Upper lobe of left lung (tissue), 6 donors: ENCODE measurements around the gene FTCDNL1. TPM values are rescaled to one million over a fixed set of nuclear protein-coding genes. Genes with fewer than 3 reads are reported as not detected.

ENCODE experiments used
- ATAC-seq, 2 donors: fragments of 200-7000 bp; cut with Tn5 transposase; one replicate each; pipeline ENCODE4 v1.9.1; 2022; ENCODE audit warnings: mild to moderate bottlenecking in 2 of 2, moderate library complexity in 2 of 2; ENCODE audit not compliant: low FRiP score in 2 of 2
- DNase-seq, 2 donors: peaks; one replicate each; pipeline ENCODE4 v3.0.0-alpha.2; 2019 to 2020
- H3K27ac ChIP-seq, 4 donors: fragments of 200-600 bp; sonication (generic); one replicate each; pipeline ENCODE4 v1.5.1; 2016 to 2019
- H3K27me3 ChIP-seq, 4 donors: fragments of 200-600 bp; sonication (generic); one replicate each; pipeline ENCODE4 v1.5.1; 2017 to 2019
- H3K36me3 ChIP-seq, 4 donors: fragments of 200-600 bp; sonication (generic); one replicate each; pipeline ENCODE4 v1.5.1; 2016 to 2019
- H3K4me1 ChIP-seq, 4 donors: fragments of 200-600 bp; sonication (generic); one replicate each; pipeline ENCODE4 v1.5.1; 2018 to 2019
- H3K4me3 ChIP-seq, 4 donors: fragments of 200-600 bp; sonication (generic); one replicate each; pipeline ENCODE4 v1.5.1; 2017 to 2019; ENCODE audit warnings: mild to moderate bottlenecking in 2 of 4, moderate library complexity in 1 of 4
- H3K9me3 ChIP-seq, 4 donors: fragments of 200-600 bp; sonication (generic); one replicate each; pipeline ENCODE4 v1.5.1; 2018 to 2019
- CTCF ChIP-seq, 6 experiments: fragments of 450-650 bp in 4 of 6; fragments of 200-600 bp in 2 of 6; sonication (generic) in 2 of 6; IDR thresholded peaks; one replicate each; pipeline ENCODE4 v1.5.1; 2016 to 2019; ENCODE audit warnings: antibody characterized with exemption in 6 of 6
- EP300 ChIP-seq, 4 donors: sonication (generic); formaldehyde crosslinking; IDR thresholded peaks; one replicate each; pipeline ENCODE4 v1.5.1; 2017; ENCODE audit warnings: antibody characterized with exemption in 4 of 4, control low read depth in 2 of 4
- POLR2A ChIP-seq, 4 donors: fragments of 450-650 bp; IDR thresholded peaks; one replicate each; pipeline ENCODE4 v1.5.1; 2016 to 2017; ENCODE audit warnings: antibody characterized with exemption in 4 of 4, mild to moderate bottlenecking in 2 of 4
- POLR2AphosphoS5 ChIP-seq, 2 donors: sonication (generic); formaldehyde crosslinking; IDR thresholded peaks; one replicate each; pipeline ENCODE4 v1.5.1; 2017; ENCODE audit warnings: antibody characterized with exemption in 2 of 2
- WGBS, 2 donors: methylation state at CpG; one replicate each; pipeline ENCODE4 v1.1.5; 2017 to 2018; 5-methylcytosine and 5-hydroxymethylcytosine counted together
- total RNA-seq, 6 donors: library from RNA; depleted of rRNA in 4 of 6; stranded (reverse); fragments of >200 nt in 4 of 6; gene quantifications; one replicate each; pipeline versions ENCODE4 v1.1.0 to v1.2.1, GENCODE V29; 2016 to 2021
- donor health status: DM: no; HTN: no; CAD: no; lungs with moderate emphysema.
- donor health status: DM: no; HTN: yes; CAD: no; lungs with severe emphysema.

FTCDNL1 gene
- total RNA-seq, 6 donors from 2014 or later = 2.8 to 4.2 (median 3.1) TPM

GRCh38 chr2:199791326-199791725, 59.7 kb downstream of the FTCDNL1 start:
- no peak for ATAC-seq
- DNase-seq = no peak
- Histone ChIP-seq H3K4me3 (no peak overlapping the region), H3K27ac (no peak overlapping the region), H3K36me3 (no peaks in the 10 kb centered on the region), H3K4me1 (no peaks in the 10 kb centered on the region), H3K9me3 (no peaks in the 10 kb centered on the region), H3K27me3 (no peaks in the 10 kb centered on the region)
- TF ChIP-seq EP300 (IDR thresholded peaks at IDR 0.05) (no peak), POLR2A (IDR thresholded peaks at IDR 0.05) (no peak), CTCF (IDR thresholded peaks at IDR 0.05) (no peak), POLR2AphosphoS5 (IDR thresholded peaks at IDR 0.05) (no peak)
- 68 to 71% methylated on average over 3 of the region's 3 CpGs for WGBS, 2 donors

- TF ChIP-seq EP300 (IDR thresholded peaks at IDR 0.05) (no peak), POLR2AphosphoS5 (IDR thresholded peaks at IDR 0.05) (no peak), CTCF (IDR thresholded peaks at IDR 0.05) (no peak), POLR2A (IDR thresholded peaks at IDR 0.05) (no peak)
- H3K4me1 ChIP-seq = no peaks in the 10 kb centered on the region
- ATAC-seq = no peak
- no peak overlapping the region for H3K4me3 ChIP-seq
- H3K27me3 ChIP-seq = no peaks in the 10 kb centered on the region
- H3K9me3 ChIP-seq = no peaks in the 10 kb centered on the region
- WGBS, 2 donors = 82 to 100% methylated on average over 1 to 4 of the region's 4 CpGs
- H3K27ac ChIP-seq = no peak overlapping the region
- no peaks in the 10 kb centered on the region for H3K36me3 ChIP-seq
- DNase-seq = no peak
Observed at GRCh38 chr2:199784512-199784911, 66.5 kb downstream of the FTCDNL1 start.

GRCh38 chr2:199779589-199779988, 71.4 kb downstream of the FTCDNL1 start:
- ATAC-seq (no peak), DNase-seq (no peak)
- H3K9me3 ChIP-seq = no peaks in the 10 kb centered on the region
- WGBS, 2 donors = 85 to 92% methylated on average over 3 of the region's 3 CpGs
- no peaks in the 10 kb centered on the region for H3K4me1 ChIP-seq
- no peak for TF ChIP-seq EP300 (IDR thresholded peaks at IDR 0.05)
- no peak for TF ChIP-seq POLR2AphosphoS5 (IDR thresholded peaks at IDR 0.05)
- no peak for TF ChIP-seq CTCF (IDR thresholded peaks at IDR 0.05)
- no peak for TF ChIP-seq POLR2A (IDR thresholded peaks at IDR 0.05)
- no peaks in the 10 kb centered on the region for H3K27me3 ChIP-seq
- no peak overlapping the region for H3K27ac ChIP-seq
- H3K4me3 ChIP-seq = no peak overlapping the region
- H3K36me3 ChIP-seq = no peaks in the 10 kb centered on the region

GRCh38 chr2:199778655-199779054, 72.3 kb downstream of the FTCDNL1 start:
- H3K27ac ChIP-seq = no peak overlapping the region
- H3K36me3 ChIP-seq = no peaks in the 10 kb centered on the region

GRCh38 chr2:199777916-199778315, 73.1 kb downstream of the FTCDNL1 start:
- no peak for ATAC-seq
- Histone ChIP-seq H3K36me3 (no peaks in the 10 kb centered on the region), H3K27me3 (no peaks in the 10 kb centered on the region), H3K4me1 (no peaks in the 10 kb centered on the region), H3K4me3 (no peak overlapping the region), H3K9me3 (no peaks in the 10 kb centered on the region), H3K27ac (no peak overlapping the region)
- 64 to 68% methylated on average over 2 of the region's 2 CpGs for whole genome bisulfite sequencing, 2 donors
- TF ChIP-seq POLR2A (IDR thresholded peaks at IDR 0.05) = no peak
- TF ChIP-seq POLR2AphosphoS5 (IDR thresholded peaks at IDR 0.05) = no peak
- TF ChIP-seq EP300 (IDR thresholded peaks at IDR 0.05) = no peak
- no peak for TF ChIP-seq CTCF (IDR thresholded peaks at IDR 0.05)
- DNase-seq = no peak

More at GRCh38 chr2:199778655-199779054, 72.3 kb downstream of the FTCDNL1 start:
- DNase-seq = no peak
- 79 to 86% methylated on average over 3 of the region's 3 CpGs for WGBS, 2 donors
- H3K4me3 ChIP-seq = no peak overlapping the region
- TF ChIP-seq POLR2AphosphoS5 (IDR thresholded peaks at IDR 0.05) = no peak
- TF ChIP-seq EP300 (IDR thresholded peaks at IDR 0.05) = no peak
- no peaks in the 10 kb centered on the region for H3K27me3 ChIP-seq
- ATAC-seq = no peak
- no peaks in the 10 kb centered on the region for H3K4me1 ChIP-seq
- no peaks in the 10 kb centered on the region for H3K9me3 ChIP-seq
